Progenitor cell of endocrine pancreas (in vitro differentiated cells): Measurements from ENCODE around the gene PRTN3. TPM values are rescaled to one million over a fixed set of nuclear protein-coding genes. Genes with fewer than 3 reads are reported as not detected.

Experiments
- DNase-seq: peaks from one replicate; pipeline ENCODE4 v3.0.0; 2021; ENCODE audit warnings: low spot score; ENCODE audit not compliant: unreplicated experiment
- H3K27ac Mint-ChIP-seq: 2 replicates; pipeline ENCODE4 v1.8.0; 2021; ENCODE audit warnings: mild to moderate bottlenecking, moderate library complexity, mixed read lengths
- H3K27me3 Mint-ChIP-seq: 2 replicates; pipeline ENCODE4 v1.8.0; 2021; ENCODE audit warnings: mixed read lengths
- H3K36me3 Mint-ChIP-seq: 2 replicates; pipeline ENCODE4 v1.8.0; 2022; ENCODE audit warnings: mixed read lengths; ENCODE audit not compliant: insufficient read depth
- H3K4me1 Mint-ChIP-seq: 2 replicates; pipeline ENCODE4 v1.8.0; 2021; ENCODE audit warnings: low read depth, mixed read lengths
- H3K4me3 Mint-ChIP-seq: 2 replicates; pipeline ENCODE4 v1.8.0; 2021; ENCODE audit warnings: low read depth, mild to moderate bottlenecking, moderate library complexity, mixed read lengths
- H3K9me3 Mint-ChIP-seq: 2 replicates; pipeline ENCODE4 v1.8.0; 2021; ENCODE audit warnings: low read depth, mixed read lengths
- total RNA-seq: library from RNA; stranded (reverse); gene quantifications from 2 replicates; pipeline ENCODE4 v1.2.1, GENCODE V29; 2021
- TF ChIP-seq, protein P1 (sequence below): fragments of 200-600 bp; sonication (generic); IDR thresholded peaks from one replicate; pipeline ENCODE4 v1.5.0; 2021; ENCODE audit warnings: antibody characterized with exemption, mild to moderate bottlenecking; ENCODE audit not compliant: unreplicated experiment

Gene PRTN3
- total RNA-seq, 1 donor from 2014 or later = not detected

GRCh38 chr19:805166-805551, 35.6 kb upstream of the PRTN3 start:
- Mint-ChIP-seq H3K4me1 (peaks cover 22% of the 10 kb centered on the region), H3K4me3 (no peak overlapping the region), H3K27me3 (no peaks in the 10 kb centered on the region), H3K27ac (no peak overlapping the region), H3K36me3 (peaks cover 26% of the 10 kb centered on the region), H3K9me3 (no peaks in the 10 kb centered on the region)
- DNase-seq = no peak
- TF ChIP-seq, protein P1, sequence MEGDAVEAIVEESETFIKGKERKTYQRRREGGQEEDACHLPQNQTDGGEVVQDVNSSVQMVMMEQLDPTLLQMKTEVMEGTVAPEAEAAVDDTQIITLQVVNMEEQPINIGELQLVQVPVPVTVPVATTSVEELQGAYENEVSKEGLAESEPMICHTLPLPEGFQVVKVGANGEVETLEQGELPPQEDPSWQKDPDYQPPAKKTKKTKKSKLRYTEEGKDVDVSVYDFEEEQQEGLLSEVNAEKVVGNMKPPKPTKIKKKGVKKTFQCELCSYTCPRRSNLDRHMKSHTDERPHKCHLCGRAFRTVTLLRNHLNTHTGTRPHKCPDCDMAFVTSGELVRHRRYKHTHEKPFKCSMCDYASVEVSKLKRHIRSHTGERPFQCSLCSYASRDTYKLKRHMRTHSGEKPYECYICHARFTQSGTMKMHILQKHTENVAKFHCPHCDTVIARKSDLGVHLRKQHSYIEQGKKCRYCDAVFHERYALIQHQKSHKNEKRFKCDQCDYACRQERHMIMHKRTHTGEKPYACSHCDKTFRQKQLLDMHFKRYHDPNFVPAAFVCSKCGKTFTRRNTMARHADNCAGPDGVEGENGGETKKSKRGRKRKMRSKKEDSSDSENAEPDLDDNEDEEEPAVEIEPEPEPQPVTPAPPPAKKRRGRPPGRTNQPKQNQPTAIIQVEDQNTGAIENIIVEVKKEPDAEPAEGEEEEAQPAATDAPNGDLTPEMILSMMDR = no peak

DNA sequence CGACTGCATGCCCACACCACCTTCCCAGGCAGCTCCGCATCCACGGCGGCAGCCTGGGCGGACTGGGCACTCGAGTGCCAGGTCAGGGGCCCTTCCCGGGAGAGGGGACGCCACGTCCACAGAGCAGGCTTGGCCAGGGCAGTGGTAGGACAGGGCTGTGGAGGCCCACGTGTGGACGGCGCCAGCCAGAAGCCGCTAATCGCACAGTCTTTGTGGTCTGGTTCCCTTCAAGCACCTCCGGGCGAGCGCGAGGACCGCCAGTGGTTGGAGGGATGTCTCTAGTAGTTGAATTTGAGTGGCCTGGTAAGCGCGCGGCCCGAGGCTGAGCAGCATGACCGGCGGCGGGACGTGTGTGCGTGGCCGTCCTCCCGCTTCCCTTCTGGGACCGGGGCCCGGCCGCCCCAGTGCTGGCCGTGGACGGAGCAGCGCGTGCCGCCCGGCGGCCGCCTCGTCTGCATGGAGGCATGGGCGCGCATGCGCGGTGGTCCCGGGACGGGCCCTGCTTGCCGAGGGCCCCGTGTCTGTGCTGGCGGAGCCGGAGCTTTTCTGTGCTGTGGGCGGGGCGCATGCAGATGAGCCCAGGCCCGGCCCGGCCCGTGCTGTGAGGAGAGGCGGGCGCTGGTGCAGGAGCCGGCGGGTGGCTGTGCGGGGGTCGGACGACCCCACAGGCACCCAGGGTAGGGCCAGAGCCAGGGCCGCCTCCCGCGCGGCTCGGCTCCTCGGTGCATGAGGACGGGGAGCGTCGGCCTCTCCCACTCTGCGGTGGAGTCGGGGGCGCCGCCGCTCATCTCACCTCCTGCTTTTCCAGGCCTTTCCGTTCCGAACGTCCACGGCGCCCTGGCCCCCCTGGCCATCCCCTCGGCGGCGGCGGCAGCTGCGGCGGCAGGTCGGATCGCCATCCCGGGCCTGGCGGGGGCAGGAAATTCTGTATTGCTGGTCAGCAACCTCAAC, 34.9 kb upstream of the PRTN3 start:
- Mint-ChIP-seq H3K4me1 (peaks cover 16% of the 10 kb centered on the region), H3K4me3 (no peak overlapping the region), H3K9me3 (no peaks in the 10 kb centered on the region), H3K36me3 (peaks cover 29% of the 10 kb centered on the region), H3K27ac (no peak overlapping the region), H3K27me3 (no peaks in the 10 kb centered on the region)
- DNase-seq = no peak
- TF ChIP-seq, protein P1 = no peak

- Mint-ChIP-seq H3K9me3 (no peaks in the 10 kb centered on the region), H3K27me3 (no peaks in the 10 kb centered on the region), H3K4me3 (no peak overlapping the region), H3K4me1 (peaks cover 10% of the 10 kb centered on the region), H3K27ac (peak overlapping the region; percentile 56), H3K36me3 (peaks cover 36% of the 10 kb centered on the region)
- no peak for DNase-seq
- TF ChIP-seq, protein P1 = no peak
Measured at GRCh38 chr19:806815-807421, 33.9 kb upstream of the PRTN3 start.

- Mint-ChIP-seq H3K27ac (peak overlapping the region; percentile 22), H3K9me3 (no peaks in the 10 kb centered on the region), H3K27me3 (no peaks in the 10 kb centered on the region), H3K36me3 (peaks cover 34% of the 10 kb centered on the region), H3K4me3 (no peak overlapping the region), H3K4me1 (peaks cover 3% of the 10 kb centered on the region)
- TF ChIP-seq, protein P1 = no peak
- DNase-seq = no peak
Measured at GRCh38 chr19:807627-808422, 33.0 kb upstream of the PRTN3 start.

DNA sequence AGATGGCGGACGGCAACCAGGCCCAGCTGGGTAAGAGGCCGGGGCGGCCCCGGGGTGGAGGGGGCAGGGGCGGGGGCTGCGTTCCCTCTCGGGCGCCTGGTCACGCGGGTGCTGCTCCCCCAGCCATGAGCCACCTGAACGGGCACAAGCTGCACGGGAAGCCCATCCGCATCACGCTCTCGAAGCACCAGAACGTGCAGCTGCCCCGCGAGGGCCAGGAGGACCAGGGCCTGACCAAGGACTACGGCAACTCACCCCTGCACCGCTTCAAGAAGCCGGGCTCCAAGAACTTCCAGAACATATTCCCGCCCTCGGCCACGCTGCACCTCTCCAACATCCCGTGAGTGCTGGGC, 32.4 kb upstream of the PRTN3 start:
- TF ChIP-seq, protein P1 = no peak
- Mint-ChIP-seq H3K9me3 (no peaks in the 10 kb centered on the region), H3K27me3 (no peaks in the 10 kb centered on the region), H3K4me1 (peaks cover 2% of the 10 kb centered on the region), H3K36me3 (peaks cover 34% of the 10 kb centered on the region), H3K27ac (no peak overlapping the region), H3K4me3 (no peak overlapping the region)
- DNase-seq = no peak
